ENCODE results near the gene CLK2.

DNA sequence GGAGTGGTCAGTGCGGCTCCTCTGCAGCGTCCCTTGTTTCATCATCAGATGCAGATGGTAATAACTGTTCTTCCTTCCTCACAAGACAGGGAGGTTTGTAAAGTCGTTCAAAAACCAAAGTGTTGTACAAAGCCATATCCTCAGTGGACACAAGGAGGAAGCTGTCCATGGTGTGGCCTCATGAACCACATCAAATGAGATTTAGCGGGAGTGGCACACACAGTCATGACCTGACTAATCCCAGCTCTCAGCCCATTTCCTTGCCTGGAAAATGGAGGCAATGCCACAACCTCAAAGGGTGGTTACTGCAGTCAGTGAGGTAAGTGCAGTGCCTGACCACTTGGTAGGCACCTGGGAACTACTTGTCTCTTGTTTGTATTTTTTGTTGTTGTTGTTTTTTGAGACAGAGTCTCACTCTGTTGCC is 31.5 kb downstream of the CLK2 start:
- TF ChIP-seq POLR2A (IDR thresholded peaks at IDR 0.05; ENCODE audit: low read depth, low read length): no peak
- no peak for TF ChIP-seq POLR2AphosphoS5 (IDR thresholded peaks at IDR 0.05; ENCODE audit: low read depth, low read length)
- no peak for TF ChIP-seq SPI1 (IDR thresholded peaks at IDR 0.05; ENCODE audit: low read depth, low read length)
- no peak for TF ChIP-seq TAF1 (IDR thresholded peaks at IDR 0.05; ENCODE audit: low read depth, low read length)
- TF ChIP-seq PAX5 (IDR thresholded peaks at IDR 0.05; ENCODE audit: insufficient read depth, low read length, severe bottlenecking): no peak
